ENCODE data around the gene DENND1B. TPM values are rescaled to one million over a fixed set of nuclear protein-coding genes. Genes with fewer than 3 reads are reported as not detected.

The DENND1B gene
- total and polyA plus RNA-seq, 3 donors from 2014 or later, result 7.2 to 11.6 (median 11.6) TPM

DNA sequence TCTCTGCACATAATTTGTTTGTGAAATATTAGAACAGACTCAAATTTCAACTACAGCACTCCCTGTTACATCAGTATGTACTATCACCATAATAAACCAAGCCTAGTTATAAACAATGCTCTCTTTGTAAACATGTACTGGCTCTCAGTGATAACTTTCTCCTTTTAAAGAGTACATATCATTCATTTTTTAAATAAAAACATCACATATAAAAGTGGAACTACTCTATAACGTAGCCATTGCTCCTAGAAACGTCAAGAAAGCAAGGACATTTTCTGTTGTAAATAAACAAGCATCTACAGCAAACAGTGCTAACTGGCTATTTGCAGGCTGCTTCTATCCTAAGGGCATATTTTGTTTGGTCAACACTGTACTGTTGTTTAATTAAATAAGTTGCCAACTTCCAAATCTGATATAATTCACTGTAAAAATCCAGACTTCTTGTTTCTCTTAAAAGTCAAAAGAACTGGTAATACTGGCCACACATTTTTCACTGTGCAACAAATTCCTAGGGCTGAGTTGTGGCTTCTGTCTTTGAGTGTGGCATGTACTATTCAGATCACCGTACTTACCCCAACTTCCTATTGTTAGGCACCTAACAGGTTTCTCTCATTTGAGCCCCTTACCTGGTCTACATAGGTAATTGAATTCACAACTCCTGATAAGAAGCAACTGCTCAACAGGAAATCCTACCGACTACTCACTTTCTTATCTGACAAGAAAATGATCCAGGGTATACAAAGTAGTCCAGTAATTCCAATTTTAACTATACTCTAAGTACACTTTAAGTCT is 111.9 kb downstream of the DENND1B start:
- no peaks in the 10 kb centered on the region for H3K9me3 ChIP-seq
- H3K4me3 ChIP-seq, result no peak overlapping the region
- TF ChIP-seq POLR2A (IDR thresholded peaks at IDR 0.05), result no peak
- TF ChIP-seq, protein P1, sequence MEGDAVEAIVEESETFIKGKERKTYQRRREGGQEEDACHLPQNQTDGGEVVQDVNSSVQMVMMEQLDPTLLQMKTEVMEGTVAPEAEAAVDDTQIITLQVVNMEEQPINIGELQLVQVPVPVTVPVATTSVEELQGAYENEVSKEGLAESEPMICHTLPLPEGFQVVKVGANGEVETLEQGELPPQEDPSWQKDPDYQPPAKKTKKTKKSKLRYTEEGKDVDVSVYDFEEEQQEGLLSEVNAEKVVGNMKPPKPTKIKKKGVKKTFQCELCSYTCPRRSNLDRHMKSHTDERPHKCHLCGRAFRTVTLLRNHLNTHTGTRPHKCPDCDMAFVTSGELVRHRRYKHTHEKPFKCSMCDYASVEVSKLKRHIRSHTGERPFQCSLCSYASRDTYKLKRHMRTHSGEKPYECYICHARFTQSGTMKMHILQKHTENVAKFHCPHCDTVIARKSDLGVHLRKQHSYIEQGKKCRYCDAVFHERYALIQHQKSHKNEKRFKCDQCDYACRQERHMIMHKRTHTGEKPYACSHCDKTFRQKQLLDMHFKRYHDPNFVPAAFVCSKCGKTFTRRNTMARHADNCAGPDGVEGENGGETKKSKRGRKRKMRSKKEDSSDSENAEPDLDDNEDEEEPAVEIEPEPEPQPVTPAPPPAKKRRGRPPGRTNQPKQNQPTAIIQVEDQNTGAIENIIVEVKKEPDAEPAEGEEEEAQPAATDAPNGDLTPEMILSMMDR (IDR thresholded peaks at IDR 0.05), result no peak
- H3K4me1 ChIP-seq, result no peaks in the 10 kb centered on the region
- H3K27me3 ChIP-seq, result no peaks in the 10 kb centered on the region
- whole genome bisulfite sequencing, 2 donors, result 49 to 59% methylated on average over 4 of the region's 4 CpGs
- intact Hi-C loops (cut with DNase I; ENCODE audit: low total_unique reads), result no loop called here
- H3K36me3 ChIP-seq (ENCODE audit: low read depth, missing control alignments), result no peaks in the 10 kb centered on the region
- no peak overlapping the region for H3K27ac ChIP-seq
- no peak for DNase-seq

DNA sequence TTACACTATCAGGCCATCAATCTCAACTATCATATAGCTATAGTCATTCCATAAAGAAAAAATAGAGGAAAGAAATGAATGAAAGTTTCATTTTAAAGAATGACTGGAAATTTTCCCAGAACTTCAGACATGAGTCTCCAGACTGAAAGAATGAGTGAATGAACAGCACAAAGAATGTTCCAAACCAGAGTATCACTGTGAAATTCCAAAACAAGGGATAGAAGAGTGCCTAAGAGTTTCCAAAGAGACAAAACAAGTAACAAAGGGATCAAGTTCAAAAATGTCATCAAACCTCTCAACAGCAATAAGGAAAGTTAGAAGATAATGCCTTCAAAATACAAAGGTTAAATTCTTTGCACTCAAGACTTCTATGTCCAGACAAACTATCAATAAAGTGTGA is 114.9 kb downstream of the DENND1B start:
- no peak for TF ChIP-seq POLR2A (IDR thresholded peaks at IDR 0.05)
- TF ChIP-seq, protein P1 (IDR thresholded peaks at IDR 0.05), result no peak
- Histone ChIP-seq H3K27me3 (no peaks in the 10 kb centered on the region), H3K27ac (no peak overlapping the region), H3K36me3 (ENCODE audit: low read depth, missing control alignments) (no peaks in the 10 kb centered on the region), H3K4me3 (no peak overlapping the region), H3K4me1 (no peaks in the 10 kb centered on the region), H3K9me3 (no peaks in the 10 kb centered on the region)
- intact Hi-C loops (cut with DNase I; ENCODE audit: low total_unique reads), result no loop called here
- no peak for DNase-seq

DNA sequence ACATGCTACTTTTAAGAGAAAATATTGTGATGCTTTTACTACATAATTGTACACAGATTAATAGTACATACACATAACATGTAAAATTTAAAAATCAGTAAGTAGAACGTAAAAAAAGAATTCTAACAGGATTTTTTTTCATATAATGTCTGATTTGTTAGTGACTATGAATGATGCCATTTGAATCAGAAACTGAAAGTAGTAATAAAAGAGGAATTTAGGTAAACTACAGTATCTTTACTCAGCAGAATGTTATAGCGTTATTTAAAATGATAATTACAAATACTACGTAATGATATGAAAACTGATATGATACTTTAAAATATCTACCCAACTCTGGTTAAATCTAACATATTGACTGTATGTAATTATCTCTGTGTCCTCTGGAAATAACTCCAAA is 116.1 kb downstream of the DENND1B start:
- Histone ChIP-seq H3K27ac (no peak overlapping the region), H3K4me1 (no peaks in the 10 kb centered on the region), H3K36me3 (ENCODE audit: low read depth, missing control alignments) (no peaks in the 10 kb centered on the region), H3K27me3 (no peaks in the 10 kb centered on the region), H3K4me3 (no peak overlapping the region), H3K9me3 (no peaks in the 10 kb centered on the region)
- intact Hi-C loops (cut with DNase I; ENCODE audit: low total_unique reads), result no loop called here
- DNase-seq, result no peak
- 71 to 82% methylated on average over 3 of the region's 3 CpGs for WGBS, 2 donors
- TF ChIP-seq POLR2A (IDR thresholded peaks at IDR 0.05), result no peak
- TF ChIP-seq, protein P1 (IDR thresholded peaks at IDR 0.05), result no peak

DNA sequence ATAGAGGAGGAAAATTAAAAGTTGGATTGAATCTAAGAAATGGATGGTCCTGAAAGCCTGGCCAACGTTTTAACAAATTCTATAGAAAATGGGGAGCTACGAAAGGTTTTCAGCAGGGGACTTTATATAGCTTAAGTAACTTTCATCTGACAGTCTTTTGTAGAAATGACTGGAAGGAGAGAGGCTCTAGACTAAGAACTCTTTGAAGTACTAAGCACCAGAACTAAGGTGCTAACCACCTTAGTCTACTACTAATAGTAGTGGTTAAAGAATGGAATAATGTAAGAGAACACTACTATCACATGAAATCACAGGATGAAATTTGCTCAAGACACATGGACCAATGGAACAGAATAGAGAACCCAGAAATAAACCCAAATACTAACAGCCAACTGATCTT is 126.1 kb downstream of the DENND1B start:
- no peaks in the 10 kb centered on the region for H3K4me1 ChIP-seq
- H3K9me3 ChIP-seq, result no peaks in the 10 kb centered on the region
- no peak for DNase-seq
- no peak overlapping the region for H3K27ac ChIP-seq
- WGBS, 2 donors, result 86 to 90% methylated on average over 2 of the region's 2 CpGs
- intact Hi-C loops (cut with DNase I; ENCODE audit: low total_unique reads), result no loop called here
- no peaks in the 10 kb centered on the region for H3K36me3 ChIP-seq (ENCODE audit: low read depth, missing control alignments)
- TF ChIP-seq POLR2A (IDR thresholded peaks at IDR 0.05), result no peak
- TF ChIP-seq, protein P1 (IDR thresholded peaks at IDR 0.05), result no peak
- H3K27me3 ChIP-seq, result no peaks in the 10 kb centered on the region
- no peak overlapping the region for H3K4me3 ChIP-seq

DNA sequence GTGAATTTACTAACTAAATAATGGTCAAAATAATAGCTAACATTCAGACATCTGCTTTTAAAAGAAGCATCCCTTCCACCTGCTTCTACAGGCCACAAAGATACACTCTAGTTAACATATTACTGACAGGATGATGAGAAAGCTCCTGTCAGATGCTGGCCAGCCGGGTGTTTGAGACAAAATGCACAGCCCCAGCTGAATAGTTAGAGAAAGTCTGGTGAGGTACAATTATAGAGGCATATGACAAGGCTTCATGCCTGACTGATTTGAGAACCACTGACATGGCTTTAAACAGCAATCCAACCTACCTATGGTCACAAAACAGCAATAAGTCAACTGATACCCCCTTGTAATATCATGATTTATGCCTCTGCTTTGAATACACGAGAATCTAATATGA is 137.0 kb downstream of the DENND1B start:
- intact Hi-C loops (cut with DNase I; ENCODE audit: low total_unique reads), result no loop called here
- TF ChIP-seq, protein P1 (IDR thresholded peaks at IDR 0.05), result no peak
- no peak for TF ChIP-seq POLR2A (IDR thresholded peaks at IDR 0.05)
- no peak for DNase-seq
- Histone ChIP-seq H3K4me3 (no peak overlapping the region), H3K36me3 (ENCODE audit: low read depth, missing control alignments) (no peaks in the 10 kb centered on the region), H3K9me3 (no peaks in the 10 kb centered on the region), H3K27ac (no peak overlapping the region), H3K4me1 (no peaks in the 10 kb centered on the region), H3K27me3 (no peaks in the 10 kb centered on the region)
- WGBS, 2 donors, result 86 to 88% methylated on average over 2 of the region's 2 CpGs

Data from testis (tissue), 3 donors.